HG03460 (cell line): ENCODE results near the gene PAXIP1.
"Not testable (repeated sequence)": the region's sequence is repeated elsewhere in the genome, so short reads cannot be mapped to it uniquely, and the experiment has no call there.

ENCODE experiments used
- ATAC-seq: cut with Tn5 transposase; IDR thresholded peaks from one replicate; pipeline ENCODE4 v1.9.1; 2021; ENCODE audit not compliant: unreplicated experiment

Gene PAXIP1

DNA sequence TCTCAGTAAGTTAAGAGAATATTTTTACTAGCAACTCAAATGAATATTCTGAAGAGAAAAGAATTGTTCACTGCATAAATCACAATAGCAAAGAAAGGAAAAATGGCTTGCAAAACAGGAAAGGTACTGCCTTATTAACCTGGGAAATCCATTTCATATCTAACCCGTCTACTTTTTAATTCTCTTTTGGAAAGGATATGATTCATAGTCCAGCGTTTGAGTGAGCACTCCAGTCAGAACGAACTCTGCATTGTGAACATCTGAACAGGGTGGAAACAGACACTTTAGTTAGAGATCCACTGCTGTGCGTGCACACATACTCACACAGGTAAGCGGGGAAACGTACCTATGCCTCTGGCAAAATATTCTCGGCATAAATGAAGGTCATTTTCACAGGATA is 56.8 kb downstream of the PAXIP1 start:
- no peak for ATAC-seq

DNA sequence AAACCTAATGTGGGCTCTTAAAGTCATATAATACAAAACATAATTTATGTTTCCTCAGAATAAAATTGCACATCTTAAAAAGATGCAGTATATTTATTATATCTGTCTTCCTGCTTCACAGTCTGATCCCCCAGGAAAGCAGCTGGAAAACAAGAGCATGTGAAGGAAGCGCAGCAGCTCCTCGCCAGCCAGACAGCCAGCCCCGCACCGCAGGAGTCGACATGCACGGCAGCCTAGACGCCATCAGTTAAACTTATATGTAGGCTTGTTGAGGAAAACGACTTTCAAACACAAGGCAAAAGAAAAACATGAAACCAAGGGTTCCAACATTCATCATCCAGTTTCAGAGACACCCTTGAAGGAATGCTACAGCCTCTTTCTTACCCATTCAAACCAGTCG is 59.0 kb downstream of the PAXIP1 start:
- ATAC-seq = no peak

DNA sequence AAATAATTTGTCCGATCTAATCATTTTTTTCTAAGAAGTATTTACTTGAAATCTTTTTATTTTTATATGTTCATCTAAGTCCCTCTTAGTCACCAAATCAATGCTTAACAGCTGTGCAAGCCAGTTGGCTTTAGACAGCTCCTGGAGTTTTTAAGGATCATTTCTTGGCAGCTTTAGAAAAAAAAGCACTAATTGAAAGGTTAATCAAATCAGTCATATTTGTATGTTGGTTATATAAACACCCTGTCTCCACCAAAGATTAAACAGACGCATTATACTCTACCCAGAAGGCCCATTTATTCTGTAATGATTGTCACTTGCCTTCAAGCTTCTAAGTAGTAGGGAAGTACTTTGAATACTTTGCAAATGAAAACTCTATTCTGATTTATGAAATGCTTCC is 60.2 kb downstream of the PAXIP1 start:
- ATAC-seq = no peak

DNA sequence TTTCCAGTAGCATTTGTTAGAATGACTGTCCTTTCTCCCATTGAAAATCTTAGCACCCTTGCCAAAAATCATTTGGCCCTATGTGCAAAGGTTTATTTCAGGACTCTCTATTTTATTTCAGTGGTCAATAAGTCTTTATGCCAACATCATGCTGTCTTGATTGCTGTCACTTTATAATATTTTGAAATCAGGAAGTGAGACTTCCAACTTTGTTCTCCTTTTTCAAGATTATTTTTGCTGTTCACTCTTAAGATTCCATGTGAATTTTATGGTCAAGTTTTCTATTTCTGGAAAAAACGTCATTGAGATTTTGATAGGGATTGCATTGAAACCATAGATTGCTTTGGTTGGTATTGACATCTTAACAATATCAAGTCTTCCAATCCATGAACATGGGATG is 65.1 kb downstream of the PAXIP1 start:
- ATAC-seq = no peak

DNA sequence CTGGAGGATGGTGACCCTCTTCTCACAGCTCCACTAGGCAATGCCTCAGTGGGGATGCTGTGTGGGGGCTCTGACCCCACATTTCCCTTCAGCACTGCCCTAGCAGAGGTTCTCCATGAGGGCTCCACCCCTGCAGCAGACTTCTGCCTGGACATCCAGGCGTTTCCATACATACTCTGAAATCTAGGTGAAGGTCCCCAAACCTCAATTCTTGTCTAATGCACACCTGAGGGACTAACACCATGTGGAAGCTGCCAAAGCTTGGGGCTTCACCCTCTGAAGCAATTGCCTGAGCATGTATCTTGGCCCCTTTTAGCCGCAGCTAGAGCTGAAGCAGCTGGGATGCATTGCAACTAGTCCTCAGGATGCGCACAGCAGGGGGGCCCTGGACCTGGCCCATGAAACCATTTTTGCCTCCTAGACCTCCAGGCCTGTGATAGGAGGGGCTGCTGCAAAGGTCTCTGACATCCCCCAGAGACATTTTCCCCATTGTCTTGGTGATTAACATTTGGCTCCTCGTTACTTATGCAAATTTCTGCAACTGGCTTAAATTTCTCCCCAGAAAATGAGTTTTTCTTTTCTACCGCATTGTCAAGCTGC is 68.5 kb downstream of the PAXIP1 start:
- not testable (repeated sequence) for ATAC-seq

DNA sequence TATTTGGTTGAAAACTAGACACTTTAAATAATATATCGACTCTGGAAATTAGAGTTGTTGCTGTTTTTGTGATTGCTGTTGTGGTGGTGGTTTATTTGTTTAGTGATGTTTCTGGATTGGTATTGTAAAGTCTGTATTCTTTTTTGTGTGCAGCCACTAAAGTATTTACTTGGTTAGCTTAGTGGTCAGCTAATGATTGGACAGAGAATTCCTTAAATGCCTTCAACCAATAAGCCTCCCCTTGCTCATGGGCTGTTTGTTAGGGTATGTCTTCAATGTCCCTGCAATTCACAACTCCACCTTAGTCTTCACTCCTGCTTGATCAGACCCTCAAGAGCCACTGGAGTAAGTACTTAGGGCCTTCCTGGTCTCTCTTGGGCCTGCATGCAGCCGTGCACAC is 71.0 kb downstream of the PAXIP1 start:
- ATAC-seq = no peak

DNA sequence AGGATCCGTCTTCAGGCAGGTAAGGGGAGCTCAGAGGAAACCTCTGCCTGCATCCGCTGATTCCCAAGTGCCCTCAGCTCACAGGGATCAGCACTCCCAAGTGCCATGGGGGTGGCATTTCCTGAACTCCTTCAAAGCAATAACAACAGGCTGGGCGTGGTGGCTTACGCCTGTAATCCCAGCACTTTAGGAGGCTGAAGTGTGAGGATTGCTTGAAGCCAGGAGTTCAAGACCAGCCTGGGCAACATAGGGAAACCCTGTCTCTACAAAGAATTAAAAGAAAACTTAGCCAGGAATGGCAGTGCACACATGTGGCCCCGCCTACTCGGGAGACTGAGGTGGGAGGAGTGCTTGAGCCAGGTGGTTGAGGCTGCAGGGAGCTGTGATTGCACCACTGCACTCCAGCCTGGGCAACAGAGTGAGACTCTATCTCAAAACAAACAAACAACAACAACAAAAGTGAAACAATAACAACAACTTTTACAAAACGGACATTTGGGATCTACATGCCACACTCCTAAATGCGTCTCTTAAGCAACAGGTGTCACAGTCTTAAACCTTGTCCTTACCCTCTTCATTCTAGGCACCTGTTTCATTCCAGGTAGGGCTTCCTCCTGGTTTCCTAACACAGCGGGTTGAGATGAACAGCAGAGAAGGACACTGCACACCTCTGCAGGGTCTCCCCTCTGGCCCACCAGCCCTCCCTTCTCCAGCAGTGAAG is 73.8 kb downstream of the PAXIP1 start:
- no peak for ATAC-seq

DNA sequence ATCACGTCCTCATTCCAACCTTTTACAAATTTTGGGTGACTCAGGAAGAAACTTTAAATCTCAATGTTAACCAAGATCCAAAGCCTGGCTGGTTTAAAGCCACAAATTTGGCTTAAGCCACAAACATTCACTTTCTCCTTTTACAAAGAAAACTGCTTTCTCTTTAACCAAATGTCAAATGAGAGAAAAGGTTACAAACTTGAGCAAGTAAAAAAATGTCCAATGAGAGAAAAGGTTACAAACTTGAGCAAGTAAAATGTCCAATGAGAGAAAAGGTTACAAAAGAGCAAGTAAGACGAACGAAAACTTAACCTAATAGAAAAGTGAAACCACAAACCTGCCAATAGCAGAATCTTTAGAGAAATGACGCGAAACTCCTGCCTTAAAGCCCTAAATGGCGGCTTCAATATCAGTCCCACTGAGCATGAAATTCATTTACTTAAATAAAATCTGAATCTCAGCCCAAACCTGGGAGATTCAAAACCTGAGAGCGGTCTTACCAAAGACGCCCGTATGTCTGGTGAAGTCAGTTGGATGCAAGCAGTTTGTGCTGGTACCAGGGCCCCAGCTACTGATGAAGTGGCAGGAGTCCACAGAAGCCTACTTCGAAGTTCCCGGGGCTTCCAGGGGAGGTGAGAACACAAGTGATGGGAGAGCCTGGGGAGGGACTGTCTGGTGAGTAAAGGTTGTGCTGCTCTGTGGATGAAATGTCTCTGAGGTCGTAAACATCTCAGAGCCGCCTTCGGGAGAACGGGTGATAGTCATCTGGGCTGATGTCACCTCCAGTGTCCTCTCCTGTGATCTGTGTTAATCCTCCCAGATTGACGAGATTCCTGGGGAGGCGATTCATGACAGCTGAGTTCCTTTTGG is 74.6 kb downstream of the PAXIP1 start:
- ATAC-seq = peak; percentile 81

DNA sequence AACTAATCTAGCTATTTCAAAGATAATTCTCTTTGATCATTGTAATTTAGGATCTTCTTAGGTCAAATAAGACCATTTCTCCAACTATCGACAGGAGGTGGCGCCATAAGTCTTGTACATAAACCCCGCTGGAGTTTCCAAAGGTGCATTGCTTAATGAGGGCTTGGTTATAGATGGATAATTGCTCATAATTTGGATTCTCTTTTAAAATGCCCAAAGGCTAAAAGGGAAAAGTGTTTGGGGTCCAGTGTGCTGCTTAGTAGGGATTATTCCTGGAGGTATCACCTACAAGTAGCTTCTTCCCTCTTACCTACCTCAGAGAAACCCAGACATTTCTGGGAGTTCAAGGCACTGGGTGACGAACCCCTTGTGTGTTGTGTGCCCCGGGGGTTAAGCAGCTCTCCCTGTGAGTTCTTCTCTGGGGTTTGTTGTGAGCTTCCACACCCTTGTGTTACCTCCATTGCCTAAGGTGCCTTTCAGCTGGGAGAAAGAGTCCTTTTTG is 75.2 kb downstream of the PAXIP1 start:
- peak; percentile 48 for ATAC-seq

DNA sequence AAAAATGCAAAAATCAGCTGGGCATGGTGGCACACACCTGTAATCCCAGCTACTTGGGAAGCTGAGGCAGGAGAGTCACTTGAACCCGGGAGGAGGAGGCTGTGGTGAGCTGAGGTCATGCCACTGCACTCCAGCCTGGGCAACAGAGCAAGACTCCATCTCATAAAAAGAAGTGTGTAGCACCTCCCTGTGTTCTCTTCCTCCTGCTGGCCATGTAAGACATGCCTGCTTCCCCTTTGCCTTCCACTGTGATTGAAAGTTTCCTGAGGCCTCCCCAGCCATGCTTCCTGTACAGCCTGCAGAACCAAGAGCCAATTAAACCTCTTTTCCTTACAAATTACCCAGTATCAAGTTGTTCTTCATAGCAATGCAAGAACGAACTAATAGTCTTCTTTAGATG is 80.5 kb downstream of the PAXIP1 start:
- ATAC-seq = not testable (repeated sequence)

DNA sequence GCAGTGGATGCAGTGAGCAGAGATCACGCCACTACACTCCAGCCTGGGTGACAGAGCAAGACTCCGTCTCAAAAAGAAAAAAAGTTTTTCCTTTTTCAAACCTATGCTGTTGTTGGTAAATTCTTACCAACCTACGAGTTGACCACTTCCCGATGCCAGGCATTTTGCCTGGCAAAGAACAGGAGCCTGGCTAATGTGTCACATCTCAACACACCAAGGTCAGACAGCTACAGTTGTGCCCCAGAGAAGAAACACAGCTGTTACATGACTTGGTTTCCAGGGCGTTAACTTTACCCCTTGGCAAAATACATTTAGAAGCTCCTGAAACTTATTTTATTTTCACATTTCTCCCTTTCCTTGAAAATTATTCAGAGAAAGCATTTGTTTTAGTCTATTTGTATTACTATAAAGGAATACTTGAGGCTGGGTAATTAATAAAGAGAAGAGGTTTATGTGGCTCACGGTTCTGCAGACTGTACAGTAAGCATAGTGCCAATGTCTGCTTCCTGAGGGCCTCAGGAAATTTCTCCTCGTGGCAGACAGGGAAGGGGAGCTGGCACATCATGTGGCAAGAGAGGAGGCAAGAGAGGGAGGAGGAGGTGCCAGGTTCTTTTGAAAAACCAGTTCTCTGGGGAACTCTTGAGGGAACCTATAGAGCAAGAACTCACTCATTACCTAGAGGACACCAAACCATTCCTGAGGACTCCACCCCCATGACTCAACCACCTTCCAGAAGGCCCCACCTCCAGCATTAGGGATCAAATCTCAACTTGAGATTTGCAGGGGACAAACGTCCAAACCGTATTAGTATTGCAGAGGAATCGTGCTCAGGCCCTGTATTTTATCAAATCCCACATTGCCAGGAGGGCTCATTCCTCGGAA is 83.3 kb downstream of the PAXIP1 start:
- no peak for ATAC-seq

DNA sequence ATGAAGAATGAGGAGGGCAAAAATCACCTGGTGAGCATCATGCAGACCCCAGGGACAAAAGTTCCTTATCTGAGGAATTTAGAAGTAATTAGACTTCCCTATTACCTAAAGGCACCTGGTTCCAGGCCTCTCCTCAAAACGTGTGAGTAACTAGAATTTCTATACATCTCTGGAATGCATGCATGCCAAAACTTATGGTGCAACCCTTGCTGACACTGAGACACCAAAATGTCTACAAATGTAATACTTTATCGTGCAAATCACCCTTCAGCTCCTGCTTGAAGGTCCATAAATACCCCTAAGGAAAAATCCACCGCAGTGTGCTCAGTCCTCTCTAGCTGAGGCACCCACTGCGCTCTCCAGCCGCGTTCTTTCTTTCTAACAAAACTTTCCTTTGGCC is 84.2 kb downstream of the PAXIP1 start:
- no peak for ATAC-seq

DNA sequence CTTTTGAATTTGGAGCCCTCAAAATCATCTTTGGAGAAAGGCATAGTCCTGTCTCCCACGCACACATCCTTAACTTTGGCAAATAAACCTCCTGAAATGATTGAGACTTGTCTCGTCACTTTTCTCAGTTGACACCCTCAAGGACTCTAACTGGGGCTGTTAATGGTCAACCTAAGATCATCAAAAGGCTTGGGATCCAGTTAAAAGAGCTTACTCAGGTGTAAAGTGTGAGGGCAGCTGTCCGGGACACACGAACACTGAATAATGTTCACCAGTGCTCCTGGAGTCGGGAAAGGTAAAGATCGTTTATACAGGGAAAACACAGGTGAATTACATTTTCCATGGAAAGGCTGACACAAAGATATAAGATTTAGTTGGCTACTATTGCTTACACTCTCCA is 84.7 kb downstream of the PAXIP1 start:
- ATAC-seq = no peak

DNA sequence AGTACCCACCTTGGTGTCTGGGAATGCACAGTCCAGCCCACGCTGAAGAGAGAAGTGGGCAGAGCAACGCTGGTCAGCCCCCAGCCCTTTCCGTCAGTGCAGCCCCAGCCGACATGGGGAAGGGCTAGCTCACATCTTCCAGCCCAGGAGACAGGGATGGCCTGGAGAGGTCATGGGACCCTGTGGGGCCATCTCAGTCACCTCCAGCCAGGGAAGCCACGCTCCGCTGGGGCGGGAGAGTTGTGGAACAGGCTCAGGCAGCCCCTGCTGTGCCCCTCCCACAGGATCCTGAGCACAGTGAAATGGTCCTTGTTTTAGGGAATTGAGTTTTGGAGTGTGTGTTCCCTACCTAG is 85.1 kb downstream of the PAXIP1 start:
- no peak for ATAC-seq

DNA sequence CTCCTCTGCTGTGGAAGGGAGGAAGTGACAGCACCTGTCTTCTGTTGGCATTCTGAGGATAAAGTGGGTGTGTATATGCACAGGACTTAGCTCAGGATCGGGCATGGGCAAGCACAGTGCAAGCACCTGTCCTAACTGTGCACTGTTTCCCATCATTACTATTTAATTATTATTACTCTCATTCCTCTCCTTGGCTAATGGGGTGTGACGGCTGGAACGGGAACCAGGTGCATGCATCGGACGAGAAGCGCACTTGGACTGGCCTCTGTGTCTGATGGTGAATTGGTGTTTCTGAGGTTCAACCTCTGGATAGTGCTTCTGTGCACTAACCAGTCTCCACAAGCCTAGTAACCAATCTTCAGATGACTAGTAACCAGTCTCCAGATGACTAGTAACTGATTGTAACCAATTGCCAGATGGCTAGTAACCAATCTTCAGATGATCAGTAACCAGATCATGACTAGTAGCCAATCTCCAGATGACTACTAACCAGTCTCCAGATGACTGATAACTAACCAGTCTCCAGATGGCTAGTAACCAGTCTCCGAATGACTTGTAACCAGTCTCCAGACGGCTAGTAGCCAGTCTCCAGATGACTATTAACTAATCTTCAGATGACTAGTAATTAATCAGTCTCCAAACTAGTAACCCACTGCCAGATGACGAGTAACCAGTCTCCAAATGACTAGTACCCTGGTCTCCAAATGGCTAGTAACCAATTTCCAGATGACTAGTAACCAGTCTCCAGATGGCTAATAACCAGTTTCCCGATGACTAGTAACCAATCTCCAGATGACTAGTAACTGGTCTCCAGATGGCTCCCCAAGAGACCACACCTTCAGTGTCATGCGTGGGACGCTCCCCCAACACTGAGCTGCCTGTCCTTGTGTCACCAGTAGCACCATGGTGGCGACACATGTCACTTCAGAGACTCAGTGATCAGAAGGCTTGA is 85.8 kb downstream of the PAXIP1 start:
- no peak for ATAC-seq

DNA sequence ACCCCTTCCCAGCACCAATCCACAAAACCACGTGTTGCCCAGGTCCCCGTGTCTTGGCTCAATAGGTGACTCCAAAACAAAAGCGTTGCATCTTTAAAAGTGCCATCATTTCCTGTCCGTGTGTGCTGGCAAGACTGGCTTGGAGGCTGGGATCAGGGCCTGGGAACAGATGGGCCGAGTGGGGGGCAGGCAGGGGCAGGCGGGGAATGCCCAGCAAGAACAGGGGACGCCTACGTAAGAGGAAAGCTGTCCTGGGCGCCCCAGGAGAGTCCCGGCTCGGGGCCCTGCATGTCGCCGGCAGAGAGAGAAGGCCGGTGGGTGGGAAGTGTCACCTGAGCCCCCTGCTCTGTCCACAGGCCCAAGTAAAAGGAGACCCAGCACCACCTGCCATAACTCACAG is 86.5 kb downstream of the PAXIP1 start:
- ATAC-seq = no peak

DNA sequence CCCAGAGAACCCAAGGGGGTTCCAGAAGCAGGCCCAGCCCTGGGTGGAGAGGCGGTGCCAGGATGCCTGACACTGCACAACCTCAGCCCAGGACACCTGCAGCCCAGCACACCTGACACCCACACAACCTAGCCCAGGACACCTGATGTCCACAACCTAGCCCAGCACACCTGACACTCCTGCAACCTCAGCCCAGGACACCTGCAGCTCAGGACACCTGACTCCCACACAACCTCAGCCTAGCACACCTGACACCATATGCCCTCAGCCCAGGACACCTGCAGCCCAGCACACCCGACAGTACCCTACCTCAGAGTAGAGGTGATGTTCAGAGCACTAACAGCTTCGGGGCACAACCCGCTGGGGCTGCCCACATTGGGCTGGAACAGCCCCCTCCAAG is 87.3 kb downstream of the PAXIP1 start:
- ATAC-seq = no peak

DNA sequence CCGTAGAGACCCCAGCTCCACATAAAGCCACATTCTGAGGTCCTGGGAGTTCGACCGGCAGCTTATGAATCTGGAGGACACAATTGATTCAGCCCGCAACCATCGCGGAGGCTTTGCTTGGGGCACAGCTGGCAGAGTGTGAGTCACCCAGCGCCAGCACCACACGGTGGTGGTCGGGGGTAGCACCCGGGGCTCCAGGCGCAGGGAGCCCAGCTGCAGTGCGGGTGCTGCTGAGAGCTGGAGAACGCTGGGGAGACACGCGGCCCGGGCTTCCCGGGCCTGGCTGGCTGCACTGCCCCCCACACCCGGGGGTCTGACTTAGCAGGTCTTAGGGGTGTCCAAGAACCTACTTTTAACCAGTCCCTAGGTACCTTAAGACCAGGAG is 87.9 kb downstream of the PAXIP1 start:
- ATAC-seq = no peak

DNA sequence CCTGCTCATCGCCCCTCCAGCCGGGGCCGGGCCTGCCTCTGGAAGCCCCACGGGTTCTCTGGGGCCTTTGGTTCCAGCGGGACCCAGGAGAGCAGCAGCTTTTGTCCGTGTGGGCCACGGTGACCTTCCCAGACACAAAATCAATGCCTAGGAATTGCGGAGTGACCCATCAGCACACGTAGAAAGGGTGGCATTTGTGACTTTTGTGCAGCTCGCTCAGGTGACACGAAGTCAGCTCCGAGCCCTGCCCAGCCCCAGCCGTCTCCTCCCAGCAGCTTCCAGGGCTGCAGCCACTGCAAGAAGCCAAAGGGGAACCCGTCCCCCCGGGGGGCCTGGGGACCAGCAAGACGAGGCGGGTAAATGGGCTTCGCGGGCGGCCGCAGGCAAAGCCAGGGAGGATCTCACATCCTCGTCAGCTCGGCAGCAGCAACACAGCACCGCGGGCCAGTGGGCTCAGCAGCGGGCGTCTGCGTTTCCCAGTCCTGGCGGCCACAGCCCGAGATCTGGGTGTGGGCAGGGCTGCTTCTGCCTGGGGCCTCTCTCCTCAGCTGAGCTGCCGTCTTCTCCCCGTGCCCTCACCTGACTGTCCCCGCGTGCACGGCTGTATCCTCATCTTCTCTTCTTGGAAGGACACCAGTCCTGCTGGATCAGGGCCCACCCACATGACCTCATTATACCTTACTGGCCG is 88.5 kb downstream of the PAXIP1 start:
- peak; percentile 21 for ATAC-seq
